DMS 273 (cell line): ENCODE data around the gene WDR36.

Experiments
- DNase-seq: peaks from one replicate; lab custom pipeline; 2025; ENCODE audit not compliant: unreplicated experiment; lab: John Stamatoyannopoulos, UW

WDR36 gene

GRCh38 chr5:111099058-111099778 lies 7.1 kb downstream of the WDR36 start:
- DNase-seq, result no peak

DNA sequence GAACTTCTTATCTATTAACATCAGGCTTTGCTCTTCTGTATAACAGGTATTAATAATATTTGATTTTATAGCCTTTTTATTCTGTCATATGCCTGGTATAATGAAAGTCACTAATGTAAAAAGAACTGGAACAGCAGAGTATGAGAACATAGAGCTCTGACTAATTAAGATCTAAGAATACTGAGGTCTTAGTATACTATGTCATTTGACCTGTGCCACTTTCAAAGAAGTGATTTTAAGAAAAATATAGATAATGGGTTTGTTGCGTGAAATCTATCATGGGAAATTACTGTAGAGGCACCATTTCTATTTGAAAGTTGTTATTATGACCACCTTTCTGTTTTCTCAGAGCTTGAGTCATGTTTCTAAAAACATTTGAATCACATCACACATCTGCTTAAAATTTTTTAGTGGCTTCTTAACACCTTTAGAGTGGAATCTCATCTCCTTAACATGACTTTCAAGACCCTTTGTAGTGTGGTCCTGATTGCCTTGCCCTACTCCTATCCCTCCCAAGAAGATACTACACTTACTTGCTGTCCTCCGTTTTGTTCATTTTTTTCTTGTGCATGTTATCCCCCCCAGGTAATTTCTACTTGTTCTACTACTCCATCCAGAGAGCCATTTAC lies 14.3 kb downstream of the WDR36 start:
- no peak for DNase-seq

- DNase-seq, result no peak
Measured at GRCh38 chr5:111107371-111107770, 15.2 kb downstream of the WDR36 start.

DNA sequence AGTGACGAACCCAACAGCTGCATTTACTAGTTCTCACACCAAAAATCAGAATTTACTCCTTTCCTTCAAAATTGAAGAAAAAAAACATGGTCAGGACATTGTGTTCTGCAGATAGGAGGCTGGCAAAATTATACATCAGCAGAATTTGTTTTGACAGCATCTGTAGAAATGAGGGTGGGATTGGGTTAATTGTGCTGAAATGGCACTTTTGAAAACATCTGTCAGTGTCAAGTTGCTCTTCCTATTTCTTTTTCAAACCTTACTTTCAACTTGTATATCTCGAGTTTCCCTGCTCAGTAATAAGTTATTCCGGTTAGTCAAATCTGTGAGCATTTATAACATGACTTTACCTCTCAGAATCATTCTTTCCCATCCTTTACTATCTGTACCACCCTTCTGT lies 19.8 kb downstream of the WDR36 start:
- no peak for DNase-seq

DNA sequence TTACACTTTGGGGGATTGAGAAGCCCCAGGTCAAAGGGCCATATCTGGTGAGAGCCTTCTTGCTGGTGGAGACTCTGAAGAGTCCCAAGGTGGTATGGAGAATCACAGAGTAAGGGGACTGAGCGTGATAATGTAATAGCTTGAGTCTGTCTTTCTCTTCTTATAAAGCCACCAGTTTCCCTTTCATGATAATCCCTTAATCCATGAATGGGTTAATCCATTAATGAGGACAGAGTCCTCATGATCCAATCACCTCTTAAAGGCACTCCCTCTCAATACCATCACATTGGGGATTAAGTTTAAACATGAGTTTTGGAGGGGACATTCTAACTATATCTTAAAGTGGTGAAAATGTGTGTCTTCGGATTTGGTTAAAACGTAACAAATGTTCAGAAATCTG lies 21.5 kb downstream of the WDR36 start:
- no peak for DNase-seq

DNA sequence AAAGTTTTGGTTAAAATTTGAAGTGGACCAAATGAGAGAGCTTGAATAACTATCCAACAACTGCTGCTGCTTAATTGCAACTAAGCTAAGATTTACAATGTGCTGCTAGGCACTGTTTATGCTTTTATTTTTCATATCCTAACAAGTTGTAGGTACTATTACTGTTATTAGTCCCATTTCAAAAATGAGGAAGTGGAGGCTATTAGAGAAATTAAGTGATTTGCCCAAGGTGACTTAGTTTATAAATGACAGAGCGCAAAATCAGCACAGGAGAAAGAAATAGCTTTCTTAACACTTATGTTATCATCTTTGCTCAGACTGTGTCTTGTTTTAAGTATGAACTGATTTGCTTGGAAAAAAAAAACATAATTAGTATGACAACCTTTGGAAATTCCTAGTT lies 23.1 kb downstream of the WDR36 start:
- DNase-seq, result no peak

DNA sequence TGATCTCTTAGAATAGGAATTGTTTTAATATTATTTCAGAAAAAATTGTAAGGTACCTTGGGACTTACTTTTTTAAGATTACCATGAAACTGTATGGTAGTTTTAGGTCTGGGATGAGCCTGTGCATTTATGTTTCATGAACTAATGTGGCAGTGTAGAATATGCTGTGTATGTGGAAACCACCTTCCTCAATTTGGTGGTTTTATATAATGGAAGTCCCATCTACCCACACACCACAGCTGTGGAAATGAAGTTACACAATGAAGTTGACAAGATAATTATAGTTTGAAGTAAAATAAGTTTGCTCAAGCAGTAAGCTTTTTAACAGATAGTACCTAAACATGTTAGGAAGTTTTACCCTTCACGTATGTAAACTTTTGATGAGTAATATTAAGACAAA lies 24.4 kb downstream of the WDR36 start:
- no peak for DNase-seq

- DNase-seq, result no peak
Measured at GRCh38 chr5:111117136-111117535, 25.0 kb downstream of the WDR36 start.

DNA sequence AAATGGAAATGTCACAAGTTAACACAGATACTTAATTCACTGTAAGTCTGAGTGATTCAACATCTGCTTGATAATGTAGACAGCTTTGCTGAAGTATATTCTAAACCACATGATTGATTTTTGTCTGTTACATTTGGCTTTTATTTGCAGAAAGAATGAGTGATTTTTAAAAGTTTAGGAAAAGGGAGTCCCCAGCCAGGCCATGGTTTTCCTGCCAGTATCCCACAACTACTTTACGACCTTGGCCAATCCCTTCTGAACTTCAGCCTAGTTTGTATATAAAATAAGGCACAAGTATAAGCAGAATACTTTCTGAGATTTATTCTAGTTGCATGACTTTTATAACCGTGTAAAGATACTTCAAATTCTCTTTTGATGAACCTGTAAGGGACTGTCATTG lies 27.1 kb downstream of the WDR36 start:
- no peak for DNase-seq

DNA sequence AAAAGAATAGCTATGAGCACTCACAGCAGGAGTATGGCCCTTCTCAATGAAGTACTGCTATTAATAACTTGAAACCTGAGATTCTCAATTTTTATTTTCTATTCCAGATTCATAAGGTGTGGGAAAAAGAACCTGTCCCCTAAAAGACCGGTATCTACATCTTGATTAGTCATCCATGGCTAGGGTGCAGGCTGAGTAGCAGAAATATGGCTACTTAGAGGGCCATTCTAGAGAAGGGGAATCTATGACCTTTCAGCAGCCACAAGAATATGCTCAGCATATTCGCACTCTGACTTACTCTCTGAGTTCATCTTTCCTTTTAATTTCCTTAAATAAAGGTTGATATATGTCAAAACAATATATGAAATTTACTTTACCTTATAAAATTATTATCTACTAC lies 27.7 kb downstream of the WDR36 start:
- no peak for DNase-seq

DNA sequence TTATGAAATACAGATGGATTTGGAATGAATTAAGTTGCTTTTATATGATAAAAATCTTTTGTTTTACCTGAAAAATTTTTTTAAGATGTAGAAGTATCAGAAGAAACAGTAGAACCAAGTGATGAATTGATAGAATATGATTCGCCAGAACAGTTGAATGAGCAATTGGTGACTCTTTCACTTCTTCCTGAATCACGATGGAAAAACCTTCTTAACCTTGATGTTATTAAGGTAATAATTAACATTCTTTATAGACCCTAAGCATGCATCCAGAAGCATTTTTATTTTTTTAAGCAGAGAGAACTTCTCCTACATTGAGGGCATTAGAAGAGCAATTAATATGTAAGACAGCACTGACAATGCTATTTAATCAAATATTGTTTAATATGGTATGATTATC lies 28.8 kb downstream of the WDR36 start:
- no peak for DNase-seq

GRCh38 chr5:111121926-111122325 lies 29.8 kb downstream of the WDR36 start:
- no peak for DNase-seq

- DNase-seq, result no peak
Measured at GRCh38 chr5:111122398-111122797, 30.2 kb downstream of the WDR36 start.

- DNase-seq, result no peak
Measured at GRCh38 chr5:111124793-111125192, 32.6 kb downstream of the WDR36 start.

DNA sequence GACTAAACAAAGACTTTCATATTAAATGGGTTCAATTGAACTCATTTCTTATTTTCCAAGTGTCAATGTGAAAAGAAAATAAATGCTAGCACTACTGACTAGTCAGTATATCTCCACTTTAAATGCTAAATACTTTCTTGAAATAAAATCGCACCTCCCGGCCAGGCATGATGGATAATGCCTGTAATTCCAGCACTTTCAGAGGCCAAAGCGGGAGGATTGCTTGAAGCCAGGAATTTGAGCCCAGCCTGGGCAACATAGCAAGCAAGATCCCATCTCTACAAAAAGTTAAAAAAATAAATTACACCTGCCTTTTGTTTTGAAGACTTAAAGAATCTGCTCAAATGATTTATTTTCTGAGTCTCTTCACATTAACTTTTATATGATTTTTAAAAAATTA lies 34.7 kb downstream of the WDR36 start:
- DNase-seq, result no peak

GRCh38 chr5:111127453-111128195 lies 35.5 kb downstream of the WDR36 start:
- no peak for DNase-seq

DNA sequence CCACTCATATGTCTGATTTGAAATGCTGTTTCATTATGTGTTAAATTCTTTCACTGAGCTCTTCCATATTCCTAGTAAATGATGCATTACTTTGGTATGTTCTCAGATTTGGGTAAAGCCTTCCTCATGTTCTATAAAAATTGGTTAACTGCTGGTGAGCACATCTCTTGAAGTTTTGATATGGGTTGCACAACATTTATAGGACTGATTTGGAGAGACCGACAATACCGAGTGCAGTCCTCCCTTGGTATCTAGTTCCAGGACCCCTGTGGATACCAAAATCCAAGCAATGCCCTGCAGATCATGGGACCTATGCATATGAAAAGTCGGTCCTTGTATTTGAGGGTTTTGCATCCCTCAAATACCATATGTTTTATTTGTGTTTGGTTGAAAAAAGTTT lies 37.8 kb downstream of the WDR36 start:
- no peak for DNase-seq

DNA sequence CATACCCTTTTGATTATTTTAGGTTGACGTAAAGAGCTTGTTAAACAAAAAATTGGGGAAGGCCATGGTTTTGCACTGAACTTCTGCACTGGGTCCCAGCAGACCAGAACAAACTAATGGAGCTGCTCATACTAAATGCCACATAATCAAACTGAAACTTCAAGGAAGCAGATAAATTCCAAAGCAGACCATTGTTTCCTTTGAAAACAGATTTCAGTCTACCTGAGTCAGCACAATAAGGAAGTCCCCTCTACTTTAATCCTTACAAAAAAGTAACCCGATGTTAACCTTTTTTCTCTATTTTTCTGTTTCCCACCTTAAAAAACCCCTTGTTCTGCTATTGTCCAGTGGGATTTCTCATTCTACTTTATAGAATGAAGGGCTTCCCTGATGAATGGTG lies 39.2 kb downstream of the WDR36 start:
- no peak for DNase-seq

DNA sequence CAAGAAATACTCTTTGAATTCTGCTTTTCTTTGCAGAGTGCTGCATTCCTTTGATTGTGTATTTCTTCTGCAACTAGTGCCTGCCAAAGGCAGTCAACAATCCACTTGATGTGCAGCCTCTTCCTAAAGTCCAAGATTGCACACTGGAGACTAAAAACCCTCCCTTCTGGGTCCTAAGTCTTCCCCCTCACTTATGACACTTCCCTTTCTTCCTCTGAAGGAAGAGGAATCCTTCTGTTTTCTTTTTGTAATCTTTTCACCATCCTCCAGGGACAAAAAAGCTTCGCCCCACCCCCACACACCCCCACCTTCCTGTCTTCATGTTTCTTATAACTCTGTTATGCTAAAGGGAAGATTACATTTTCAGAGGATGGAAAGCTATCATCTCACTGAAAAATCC lies 39.9 kb downstream of the WDR36 start:
- no peak for DNase-seq

DNA sequence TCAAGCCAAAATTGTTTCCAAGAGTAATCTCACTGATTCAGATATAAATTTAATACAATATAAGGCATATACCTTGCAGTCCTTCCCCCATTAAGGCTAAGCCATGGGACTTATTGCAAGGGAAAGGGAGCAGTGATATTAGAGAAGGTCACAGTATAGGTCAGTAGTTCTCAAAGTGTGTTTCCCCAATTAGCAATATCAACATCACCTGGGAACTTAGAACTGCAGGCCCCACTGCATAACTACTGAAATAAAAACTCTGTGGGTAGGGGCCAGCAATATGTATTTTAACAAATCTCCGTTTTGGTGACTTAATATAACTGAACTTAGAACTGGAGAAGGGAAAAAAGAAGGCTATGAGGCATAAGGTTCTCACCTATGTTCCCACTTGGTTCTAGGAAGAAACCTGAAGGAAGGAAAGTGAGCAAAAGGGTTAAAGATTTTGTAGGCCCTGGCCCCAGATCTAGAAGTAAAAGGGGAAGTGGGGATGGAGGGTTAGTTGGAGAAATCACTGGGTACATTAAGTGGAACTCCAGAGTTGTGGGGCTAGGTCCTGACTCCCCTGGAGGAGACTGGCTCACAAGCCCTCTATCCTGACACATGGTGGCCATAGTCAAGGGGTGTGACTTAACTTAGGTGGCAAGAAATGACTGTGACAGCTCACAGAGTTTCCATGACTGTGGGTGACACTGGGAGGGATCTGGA lies 40.7 kb downstream of the WDR36 start:
- DNase-seq, result no peak

DNA sequence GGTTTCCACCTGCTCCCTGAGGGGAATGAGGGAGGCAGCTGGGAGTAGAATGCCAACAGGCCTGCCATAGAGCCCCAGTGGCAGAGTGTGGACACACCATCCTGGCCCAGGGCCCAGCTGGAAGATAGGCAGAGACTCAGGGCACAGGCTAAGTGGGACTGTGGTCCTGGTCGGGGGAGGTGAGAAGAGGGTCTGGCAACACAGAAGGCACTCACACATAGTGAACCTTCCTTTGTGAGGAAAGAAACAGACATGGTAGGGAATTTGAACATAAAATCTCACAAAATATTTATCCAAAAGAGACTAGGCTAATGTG lies 41.2 kb downstream of the WDR36 start:
- DNase-seq, result peak; percentile 43

DNA sequence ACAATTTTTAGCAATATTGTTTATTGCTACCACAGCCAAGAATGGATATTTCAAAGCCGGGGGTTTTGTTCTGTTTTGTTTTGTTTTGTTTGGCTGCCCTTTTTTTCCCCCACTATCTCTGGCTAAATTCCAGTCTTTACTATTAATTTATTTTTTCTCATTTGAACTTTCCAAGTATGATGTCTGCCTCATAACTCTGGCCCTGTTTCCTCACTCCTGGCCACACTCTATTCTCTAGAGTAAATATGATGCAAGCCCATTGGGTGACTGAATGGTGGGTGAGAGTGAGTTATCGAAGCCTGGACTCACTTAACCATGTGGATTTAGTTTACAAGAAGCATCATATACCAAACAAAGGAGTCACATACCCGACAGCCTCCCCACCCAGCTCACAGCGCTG lies 41.9 kb downstream of the WDR36 start:
- no peak for DNase-seq
